ENCODE results near the gene MAG. TPM values are rescaled to one million over a fixed set of nuclear protein-coding genes. Genes with fewer than 3 reads are reported as not detected.

The MAG gene
- total RNA-seq, 1 experiment from 2014 or later = 0.17 TPM

DNA sequence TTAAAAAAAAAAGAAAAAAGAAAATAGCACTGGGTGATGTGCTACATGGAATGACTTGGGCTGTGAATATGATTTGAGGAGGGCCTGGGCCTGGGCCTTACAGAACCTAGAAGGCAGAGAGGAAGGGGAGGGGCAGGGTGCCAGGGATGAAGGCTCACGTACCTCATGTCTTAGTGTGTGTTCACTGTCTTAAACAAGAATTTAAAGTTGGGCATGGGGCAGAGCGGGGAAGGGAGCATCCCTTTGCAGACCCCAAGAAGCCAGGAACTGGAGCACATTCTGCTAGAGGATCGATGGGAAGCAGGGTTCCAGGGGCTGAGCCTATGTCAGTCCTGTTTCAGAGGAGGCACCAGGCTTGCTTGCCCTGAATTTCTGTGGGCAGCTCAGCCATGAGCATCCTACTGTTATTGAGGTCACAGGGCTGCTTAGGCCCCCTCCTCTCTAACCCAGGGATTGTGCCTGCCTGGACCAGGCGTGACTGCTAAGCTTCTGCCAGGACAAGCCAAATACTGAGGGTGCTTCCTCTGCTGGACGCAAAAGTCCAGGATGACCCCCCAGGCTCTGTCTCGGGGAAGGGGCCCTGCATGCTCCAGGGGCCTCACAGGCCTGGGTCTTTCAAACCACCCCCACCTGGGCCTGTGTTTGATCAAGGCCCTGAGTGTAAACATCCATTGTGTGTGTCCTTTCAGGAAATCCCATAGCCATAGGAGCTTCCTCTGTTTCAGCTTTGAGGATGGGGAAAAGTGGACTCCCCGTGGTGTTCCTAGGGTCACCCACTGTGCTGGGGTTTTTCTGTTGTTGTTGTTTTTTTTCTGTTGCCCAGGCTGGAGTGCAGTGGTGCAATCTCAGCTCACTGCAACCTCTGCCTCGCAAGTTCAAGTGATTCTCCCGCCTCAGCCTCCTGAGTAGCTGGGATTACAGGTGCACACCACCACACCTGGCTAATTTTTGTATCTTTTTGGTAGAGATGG lies 38.4 kb upstream of the MAG start:
- intact Hi-C loops (cut with micrococcal nuclease) = no loop called here
- Histone ChIP-seq H3K9me2 (ENCODE audit: insufficient read depth) (no peaks in the 10 kb centered on the region), H3K4me2 (ENCODE audit: low read length) (no peak overlapping the region), H3K9ac (ENCODE audit: low read length) (no peak overlapping the region), H3K9me3 (ENCODE audit: control insufficient read depth in 1 of 2, insufficient read depth in 1 of 2, low read depth in 1 of 2, low read length in 2 of 2) (no peaks in the 10 kb centered on the region), H3K4me1 (ENCODE audit: control insufficient read depth in 1 of 2, insufficient read depth in 2 of 2, low read length in 2 of 2) (peaks cover 3 to 11% of the 10 kb centered on the region in 2 experiments; a peak in 3 of 4 replicates), H3K36me3 (ENCODE audit: control insufficient read depth in 1 of 2, insufficient read depth in 2 of 2, low read length in 2 of 2) (peaks cover 31 to 42% of the 10 kb centered on the region in 2 experiments), H3K27ac (ENCODE audit: low read depth, low read length) (no peak overlapping the region), H3K4me3 (replicated peaks in 1 of 2; ENCODE audit: low read depth in 1 of 2, low read length in 2 of 2) (no peak overlapping the region), H2AFZ (ENCODE audit: low read depth, low read length, poor library complexity, severe bottlenecking) (no peak overlapping the region), H3K79me2 (ENCODE audit: insufficient read depth, low read length) (peaks cover 82% of the 10 kb centered on the region), H3K27me3 (ENCODE audit: insufficient read depth, low read length) (no peaks in the 10 kb centered on the region), H4K20me1 (ENCODE audit: insufficient read depth) (peaks cover 7% of the 10 kb centered on the region)
- DNase-seq (ENCODE audit: low read depth, low spot score) (no peak), ATAC-seq (no peak)
- no peak for TF ChIP-seq RAD21 (IDR thresholded peaks at IDR 0.05; ENCODE audit: low read depth)
- TF ChIP-seq, protein P1, sequence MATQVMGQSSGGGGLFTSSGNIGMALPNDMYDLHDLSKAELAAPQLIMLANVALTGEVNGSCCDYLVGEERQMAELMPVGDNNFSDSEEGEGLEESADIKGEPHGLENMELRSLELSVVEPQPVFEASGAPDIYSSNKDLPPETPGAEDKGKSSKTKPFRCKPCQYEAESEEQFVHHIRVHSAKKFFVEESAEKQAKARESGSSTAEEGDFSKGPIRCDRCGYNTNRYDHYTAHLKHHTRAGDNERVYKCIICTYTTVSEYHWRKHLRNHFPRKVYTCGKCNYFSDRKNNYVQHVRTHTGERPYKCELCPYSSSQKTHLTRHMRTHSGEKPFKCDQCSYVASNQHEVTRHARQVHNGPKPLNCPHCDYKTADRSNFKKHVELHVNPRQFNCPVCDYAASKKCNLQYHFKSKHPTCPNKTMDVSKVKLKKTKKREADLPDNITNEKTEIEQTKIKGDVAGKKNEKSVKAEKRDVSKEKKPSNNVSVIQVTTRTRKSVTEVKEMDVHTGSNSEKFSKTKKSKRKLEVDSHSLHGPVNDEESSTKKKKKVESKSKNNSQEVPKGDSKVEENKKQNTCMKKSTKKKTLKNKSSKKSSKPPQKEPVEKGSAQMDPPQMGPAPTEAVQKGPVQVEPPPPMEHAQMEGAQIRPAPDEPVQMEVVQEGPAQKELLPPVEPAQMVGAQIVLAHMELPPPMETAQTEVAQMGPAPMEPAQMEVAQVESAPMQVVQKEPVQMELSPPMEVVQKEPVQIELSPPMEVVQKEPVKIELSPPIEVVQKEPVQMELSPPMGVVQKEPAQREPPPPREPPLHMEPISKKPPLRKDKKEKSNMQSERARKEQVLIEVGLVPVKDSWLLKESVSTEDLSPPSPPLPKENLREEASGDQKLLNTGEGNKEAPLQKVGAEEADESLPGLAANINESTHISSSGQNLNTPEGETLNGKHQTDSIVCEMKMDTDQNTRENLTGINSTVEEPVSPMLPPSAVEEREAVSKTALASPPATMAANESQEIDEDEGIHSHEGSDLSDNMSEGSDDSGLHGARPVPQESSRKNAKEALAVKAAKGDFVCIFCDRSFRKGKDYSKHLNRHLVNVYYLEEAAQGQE (IDR thresholded peaks at IDR 0.05; ENCODE audit: low read depth) = no peak
- TF ChIP-seq ELF1 (IDR thresholded peaks at IDR 0.05; ENCODE audit: borderline replicate concordance, low read depth) = no peak
- ChIA-PET POLR2A (no interaction called here), CTCF (no interaction called here), RAD21 (ENCODE audit: low non-redundant PET in 1 of 2, low total read pairs in 2 of 2, uncharacterized antibody in 2 of 2, unreplicated experiment in 2 of 2) (no interaction called here)
- BruUV-seq (replicated peaks) = no TSS peak

All from HCT116 (cell line).